T47D (cell line): Measurements from ENCODE around the gene SCNN1B.
"Not testable (repeated sequence)": the region's sequence is repeated elsewhere in the genome, so short reads cannot be mapped to it uniquely, and the experiment has no call there.

ENCODE experiments used
- DNase-seq, 2 experiments: peaks; one replicate each; pipeline versions ENCODE4 v3.0.0 to v3.0.0-alpha.2; 2011 to 2012; ENCODE audit warnings: low read depth in 1 of 2, low spot score in 1 of 2
- JUND ChIP-seq: IDR thresholded peaks from 2 replicates; pipeline ENCODE4 v1.6.1; 2012; ENCODE audit warnings: low read depth
- in situ Hi-C: cut with HindIII; loops from 2 replicates; pipeline ENCODE4 v1.10.0; 2016; ENCODE audit warnings: low sequenced_read_pairs, low pct_unique_long_range_greater_than_20kb

Gene SCNN1B, protein sequence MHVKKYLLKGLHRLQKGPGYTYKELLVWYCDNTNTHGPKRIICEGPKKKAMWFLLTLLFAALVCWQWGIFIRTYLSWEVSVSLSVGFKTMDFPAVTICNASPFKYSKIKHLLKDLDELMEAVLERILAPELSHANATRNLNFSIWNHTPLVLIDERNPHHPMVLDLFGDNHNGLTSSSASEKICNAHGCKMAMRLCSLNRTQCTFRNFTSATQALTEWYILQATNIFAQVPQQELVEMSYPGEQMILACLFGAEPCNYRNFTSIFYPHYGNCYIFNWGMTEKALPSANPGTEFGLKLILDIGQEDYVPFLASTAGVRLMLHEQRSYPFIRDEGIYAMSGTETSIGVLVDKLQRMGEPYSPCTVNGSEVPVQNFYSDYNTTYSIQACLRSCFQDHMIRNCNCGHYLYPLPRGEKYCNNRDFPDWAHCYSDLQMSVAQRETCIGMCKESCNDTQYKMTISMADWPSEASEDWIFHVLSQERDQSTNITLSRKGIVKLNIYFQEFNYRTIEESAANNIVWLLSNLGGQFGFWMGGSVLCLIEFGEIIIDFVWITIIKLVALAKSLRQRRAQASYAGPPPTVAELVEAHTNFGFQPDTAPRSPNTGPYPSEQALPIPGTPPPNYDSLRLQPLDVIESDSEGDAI

DNA sequence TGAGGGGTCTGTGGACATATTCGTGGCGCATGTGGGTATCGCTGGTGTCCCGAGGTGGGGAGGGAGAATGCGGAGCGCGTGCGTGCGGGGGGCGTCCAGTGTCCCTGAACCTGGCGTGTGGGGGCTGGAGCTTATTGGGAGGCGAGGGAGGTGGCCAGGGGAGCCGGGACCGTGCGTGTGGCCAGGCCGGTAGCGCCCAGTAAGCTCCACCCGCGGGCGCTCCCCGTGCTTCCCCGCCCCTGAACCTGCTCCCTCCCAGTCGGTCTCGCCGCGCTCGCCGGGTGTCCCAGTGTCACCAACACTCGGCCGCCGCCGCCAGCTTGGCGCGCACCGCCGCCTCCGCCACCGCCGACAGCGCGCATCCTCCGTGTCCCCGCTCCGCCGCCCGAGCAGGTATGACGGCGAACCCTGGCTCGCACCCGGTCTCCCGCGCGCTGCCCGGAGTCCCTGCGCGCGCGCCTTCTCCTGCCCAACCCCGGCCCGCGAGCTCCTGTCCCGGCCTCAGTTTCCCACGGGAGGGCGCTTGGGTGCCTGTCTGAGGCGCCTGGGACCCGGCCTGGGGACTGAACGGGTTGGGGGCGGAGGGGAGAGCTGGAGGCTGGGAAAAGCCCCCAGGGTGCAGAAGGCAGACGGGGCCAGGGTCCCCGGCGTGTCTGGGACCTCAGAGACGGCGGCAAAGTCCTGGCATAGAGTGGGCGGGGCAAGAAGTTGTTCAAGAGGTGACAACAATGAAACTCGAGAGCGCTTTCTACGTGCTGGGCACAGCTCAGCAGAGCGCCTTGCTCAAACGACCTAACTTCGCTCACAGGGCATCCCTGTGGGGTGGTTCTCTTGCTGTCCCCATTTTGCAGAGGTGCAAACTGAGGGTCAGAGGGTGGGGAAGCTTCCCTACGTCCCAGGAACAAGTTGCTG is at the start of gene SCNN1B:
SCNN1B (plus strand) TSS at position 258 of the 912 bp plus-strand sequence. CDS start 46,298 bp downstream, outside the sequence.
- no peak for TF ChIP-seq JUND
- in situ Hi-C loops, result no loop called here
- DNase-seq, result peak; percentile 63 to 73

DNA sequence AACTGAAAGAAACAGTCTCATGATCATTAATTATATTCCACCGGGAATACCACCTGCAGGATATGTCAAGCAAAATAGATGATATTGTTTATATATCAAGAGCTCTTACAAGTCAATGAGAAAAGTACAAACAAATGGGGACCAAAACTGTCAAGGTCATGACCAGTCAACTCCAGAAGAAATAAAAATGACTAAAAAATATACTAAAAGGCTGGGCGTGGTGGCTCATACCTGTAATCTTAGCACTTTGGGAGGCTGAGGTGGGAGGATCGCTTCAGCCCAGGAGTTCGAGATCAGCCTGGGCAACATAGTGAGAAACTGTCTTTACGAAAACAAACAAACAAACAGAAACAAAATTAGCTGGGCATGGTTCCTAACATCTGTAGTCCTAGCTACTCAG is 49.8 kb upstream of the SCNN1B start:
- no peak for TF ChIP-seq JUND
- no peak for DNase-seq
- in situ Hi-C loops, result no loop called here

DNA sequence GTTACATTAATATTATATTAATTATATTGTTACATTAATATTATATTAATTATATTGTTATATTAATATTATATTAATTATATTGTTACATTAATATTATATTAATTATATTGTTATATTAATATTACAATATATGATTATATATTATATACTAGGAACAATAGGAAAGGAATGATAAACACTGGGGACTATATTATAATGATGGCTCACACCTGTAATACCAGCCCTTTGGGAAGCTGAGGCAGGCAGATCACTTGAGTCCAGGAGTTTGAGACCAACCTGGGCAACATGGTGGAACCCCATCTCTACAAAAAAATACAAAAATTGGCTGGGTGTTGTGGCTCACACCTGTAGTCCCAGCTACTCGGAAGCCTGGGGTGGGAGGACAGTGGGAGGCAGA is 48.5 kb upstream of the SCNN1B start:
- DNase-seq, in situ Hi-C loops: not testable (repeated sequence)

DNA sequence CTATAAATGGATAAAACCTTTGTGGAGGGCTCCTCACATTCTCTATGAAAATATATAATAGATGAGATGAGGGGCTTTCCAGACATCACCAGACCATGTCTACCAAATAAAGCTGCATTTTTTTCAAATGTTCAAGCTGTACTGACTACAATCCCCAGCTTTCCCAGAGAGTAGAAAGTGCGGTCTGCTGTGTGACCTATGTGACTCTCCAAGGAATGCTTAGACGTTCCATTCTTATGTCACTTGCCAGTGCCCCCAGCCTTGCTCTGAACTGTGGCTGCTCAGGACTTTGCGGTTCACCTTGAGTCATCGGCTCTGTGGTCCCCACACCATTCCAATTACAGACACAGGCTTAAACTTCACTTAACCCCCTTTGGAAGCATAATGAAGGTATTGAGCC is 47.8 kb upstream of the SCNN1B start:
- peak in 1 of 2 experiments; percentile 26 for DNase-seq
- in situ Hi-C loops, result no loop called here
- no peak for TF ChIP-seq JUND

DNA sequence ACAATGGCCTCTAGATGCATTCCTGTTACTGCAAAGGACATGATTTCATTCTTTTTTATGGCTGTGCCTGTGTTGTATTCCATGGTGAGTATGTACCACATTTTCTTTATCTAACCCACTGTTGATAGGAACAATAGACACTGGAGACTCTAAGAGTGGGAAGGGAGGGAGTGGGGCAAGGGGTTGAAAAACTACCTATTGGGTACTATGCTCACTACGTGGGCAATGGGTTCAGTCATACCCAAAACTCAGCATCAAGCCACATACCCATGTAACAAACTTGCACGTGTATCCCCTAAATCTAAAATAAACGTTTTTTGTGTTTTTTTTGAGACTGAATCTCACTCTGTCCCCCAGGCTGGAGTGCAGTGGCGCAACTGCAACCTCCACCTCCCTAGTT is 47.1 kb upstream of the SCNN1B start:
- TF ChIP-seq JUND, result no peak
- DNase-seq, result no peak
- in situ Hi-C loops, result no loop called here

DNA sequence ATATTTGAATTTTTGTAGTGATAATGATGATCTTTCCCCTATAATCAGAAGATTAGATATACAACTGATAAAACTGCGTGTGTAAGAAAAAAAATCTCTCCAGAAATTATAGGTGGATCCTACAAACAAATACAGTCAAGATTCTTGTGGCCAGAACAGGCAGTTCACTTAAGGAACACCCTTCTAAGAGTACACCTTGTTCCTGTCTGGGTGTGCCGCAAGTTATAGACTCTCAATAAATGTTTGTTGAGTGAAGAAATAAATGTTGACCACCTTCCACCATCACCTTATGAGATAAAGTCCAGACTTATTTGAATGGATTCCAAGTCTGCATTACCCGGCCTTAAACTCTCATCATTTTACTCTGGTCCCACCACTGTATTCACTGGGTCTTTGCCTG is 45.7 kb upstream of the SCNN1B start:
- no peak for DNase-seq
- in situ Hi-C loops, result no loop called here
- no peak for TF ChIP-seq JUND

DNA sequence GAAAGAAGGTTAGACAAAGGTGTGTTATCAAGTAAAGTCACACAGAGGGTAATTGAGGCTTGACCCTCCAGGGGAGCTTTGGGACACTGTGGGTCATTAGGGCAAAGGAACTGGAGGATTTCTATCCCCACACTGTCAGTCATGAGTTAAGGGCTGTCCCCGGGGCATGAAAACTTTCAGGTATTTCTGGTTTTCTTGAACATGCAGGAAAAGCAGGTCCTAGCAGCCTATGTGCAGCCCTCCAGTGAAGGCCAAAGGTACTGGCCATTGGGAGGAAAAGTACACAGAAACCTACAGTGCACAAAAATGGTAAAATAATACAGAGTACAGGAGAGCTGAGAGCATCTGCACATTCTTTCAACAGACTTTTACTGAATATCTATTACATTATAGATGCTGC is 44.4 kb upstream of the SCNN1B start:
- DNase-seq, result peak; percentile 31 to 94
- no peak for TF ChIP-seq JUND
- in situ Hi-C loops, result no loop called here

DNA sequence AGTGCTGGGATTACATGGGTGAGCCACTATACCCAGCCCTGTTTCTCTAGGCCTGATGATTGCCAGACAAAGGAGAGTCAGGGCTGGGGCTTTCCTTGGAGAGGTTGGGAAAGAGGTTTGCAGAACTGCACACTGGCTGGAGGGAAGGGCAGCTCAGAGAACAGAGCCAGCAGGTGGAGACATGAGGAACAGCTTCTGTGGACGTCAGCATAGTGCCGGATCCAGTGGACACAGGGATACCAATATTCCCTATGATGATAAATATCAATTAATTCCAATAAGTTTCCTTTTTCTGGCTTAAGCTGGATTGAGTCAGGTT is 43.2 kb upstream of the SCNN1B start:
- in situ Hi-C loops, result no loop called here
- no peak for TF ChIP-seq JUND
- peak in 1 of 2 experiments; percentile 37 for DNase-seq

DNA sequence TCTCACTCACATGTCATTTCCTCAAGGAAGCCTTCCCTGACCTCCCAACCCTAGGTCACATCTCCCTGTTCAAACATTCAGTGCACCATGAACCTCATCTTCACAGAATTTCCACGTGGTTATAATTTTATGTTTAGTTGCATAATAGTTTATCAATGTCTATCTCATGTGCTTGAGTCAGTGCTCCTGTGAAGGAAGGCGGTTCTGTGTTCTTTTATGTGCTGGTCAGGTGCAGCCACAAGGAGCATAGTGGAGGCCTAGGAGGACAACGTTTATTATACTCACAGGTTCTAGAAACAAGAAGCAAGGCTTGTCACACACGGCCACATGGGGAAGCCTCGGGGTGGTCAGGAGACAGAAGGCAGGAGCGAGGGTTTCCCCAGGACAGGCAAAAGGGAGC is 34.5 kb upstream of the SCNN1B start:
- no peak for TF ChIP-seq JUND
- in situ Hi-C loops, result no loop called here
- no peak for DNase-seq

DNA sequence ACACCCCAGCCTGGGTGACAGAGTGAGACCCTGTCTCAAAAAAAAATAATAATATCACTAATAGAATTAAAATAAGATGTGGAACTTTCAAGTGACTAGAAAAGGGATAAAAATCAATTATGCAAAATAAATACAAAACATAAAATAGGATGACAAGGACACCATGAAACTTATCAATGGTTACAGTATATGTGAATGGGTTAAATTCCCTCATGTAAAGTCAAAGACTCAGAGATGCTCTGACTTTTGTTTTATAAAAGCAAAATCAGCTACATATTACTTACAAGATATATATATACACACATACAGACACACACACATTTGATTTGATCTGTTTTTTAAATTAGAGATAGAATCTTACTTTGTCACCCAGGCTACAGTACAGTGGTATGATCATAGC is 33.5 kb upstream of the SCNN1B start:
- TF ChIP-seq JUND, result no peak
- no peak for DNase-seq
- in situ Hi-C loops, result no loop called here

DNA sequence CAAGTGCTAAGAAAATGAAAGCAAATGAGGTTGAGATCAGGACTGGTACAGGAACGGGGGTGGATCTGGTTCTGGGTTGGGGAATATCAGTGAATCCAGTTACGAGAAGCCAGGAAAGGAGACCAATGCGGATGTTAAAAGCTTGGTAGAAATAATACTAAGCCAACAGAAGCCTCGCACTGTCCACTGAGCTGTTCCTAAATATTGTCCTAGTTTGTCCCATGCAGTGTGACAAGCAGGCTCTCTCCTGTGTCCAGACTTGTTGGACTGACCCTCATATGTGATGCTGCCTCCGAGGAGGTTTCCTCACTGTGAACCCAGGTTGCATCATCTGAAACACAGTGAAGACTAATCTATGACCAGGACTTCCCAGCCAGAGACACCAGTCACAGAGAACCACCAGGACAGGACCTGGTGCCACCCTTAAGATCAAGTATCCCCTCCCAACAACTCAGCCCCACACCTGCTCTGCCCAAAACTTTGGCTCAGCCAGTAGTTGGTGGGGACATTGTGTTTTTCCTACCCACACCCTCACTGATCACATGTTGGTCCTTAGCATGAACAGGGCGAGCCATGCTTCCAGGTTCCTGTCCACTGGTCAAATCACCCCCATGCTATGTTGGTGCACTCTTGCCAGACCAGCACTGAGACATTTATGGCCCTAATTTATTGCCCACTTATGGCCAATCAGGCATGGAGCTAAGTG is 32.7 kb upstream of the SCNN1B start:
- in situ Hi-C loops, result no loop called here
- no peak for TF ChIP-seq JUND
- no peak for DNase-seq

DNA sequence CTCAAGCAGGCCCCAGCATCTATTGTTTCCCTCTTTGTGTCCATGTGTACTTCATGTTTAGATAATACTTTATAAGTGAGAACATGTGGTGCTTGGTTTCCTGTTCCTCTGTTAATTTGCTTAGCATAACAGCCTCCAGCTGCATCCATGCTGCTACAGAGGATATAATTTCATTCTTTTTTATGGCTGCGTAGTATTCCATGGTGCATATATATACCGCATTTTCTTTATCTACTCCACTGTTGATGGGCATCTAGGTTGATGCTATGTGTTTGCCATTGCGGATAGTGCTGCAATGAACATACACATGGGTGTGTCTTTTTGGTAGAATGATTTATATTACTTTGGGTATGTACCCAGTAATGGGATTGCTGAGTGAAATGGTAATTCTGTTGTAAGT is 31.4 kb upstream of the SCNN1B start:
- in situ Hi-C loops, result no loop called here
- DNase-seq, result no peak
- no peak for TF ChIP-seq JUND
